Esophagus muscularis mucosa (tissue), 4 donors: Measurements from ENCODE around the gene RABGGTA. TPM values are rescaled to one million over a fixed set of nuclear protein-coding genes. Genes with fewer than 3 reads are reported as not detected.

Experiments used
- DNase-seq: peaks from one replicate; pipeline ENCODE4 v3.0.0-alpha.2; 2017; ENCODE audit errors: extremely low spot score
- H3K27ac ChIP-seq, 4 donors: fragments of 200-600 bp; sonication (generic); replicated peaks in 1 of 4; 1 replicate in 3 of 4; 2 replicates in 1 of 4; pipeline ENCODE4 v1.5.1; 2016 to 2019; ENCODE audit warnings: mild to moderate bottlenecking in 1 of 4
- H3K27me3 ChIP-seq, 4 donors: fragments of 200-600 bp; sonication (generic); one replicate each; pipeline versions ENCODE4 v1.5.1 to v1.6.0; 2016 to 2019
- H3K36me3 ChIP-seq, 4 donors: fragments of 200-600 bp; sonication (generic); one replicate each; pipeline ENCODE4 v1.5.1; 2016 to 2019
- H3K4me1 ChIP-seq, 4 donors: fragments of 200-600 bp; sonication (generic); one replicate each; pipeline ENCODE4 v1.5.1; 2016 to 2019
- H3K4me3 ChIP-seq, 4 donors: fragments of 200-600 bp; sonication (generic); 1 replicate in 2 of 4; 2 replicates in 2 of 4; pipeline ENCODE4 v1.5.1; 2016 to 2019; ENCODE audit warnings: mild to moderate bottlenecking in 4 of 4, moderate library complexity in 1 of 4
- H3K9me3 ChIP-seq, 4 donors: fragments of 200-600 bp; sonication (generic); 1 replicate in 3 of 4; 2 replicates in 1 of 4; pipeline ENCODE4 v1.5.1; 2016 to 2019
- CTCF ChIP-seq, 3 experiments: fragments of 200-600 bp in 2 of 3; fragments of 450-650 bp in 1 of 3; sonication (generic) in 2 of 3; IDR thresholded peaks; one replicate each; pipeline ENCODE4 v1.5.1; 2017 to 2019; ENCODE audit warnings: antibody characterized with exemption in 3 of 3, mild to moderate bottlenecking in 2 of 3, moderate library complexity in 1 of 3
- EP300 ChIP-seq: sonication (generic); formaldehyde crosslinking; IDR thresholded peaks from one replicate; pipeline ENCODE4 v1.6.1; 2017; ENCODE audit warnings: antibody characterized with exemption
- POLR2A ChIP-seq: fragments of 450-650 bp; IDR thresholded peaks from one replicate; pipeline ENCODE4 v1.6.1; 2017; ENCODE audit warnings: antibody characterized with exemption, moderate library complexity, mild to moderate bottlenecking, low read depth
- POLR2AphosphoS5 ChIP-seq, 2 donors: sonication (generic); formaldehyde crosslinking; IDR thresholded peaks; one replicate each; pipeline ENCODE4 v1.6.1; 2017; ENCODE audit warnings: antibody characterized with exemption in 2 of 2
- WGBS: methylation state at CpG from one replicate; pipeline ENCODE4 v1.1.5; 2018; 5-methylcytosine and 5-hydroxymethylcytosine counted together
- intact Hi-C: fragments of 100-400 bp; cut with DNase I; formaldehyde crosslinking; loops from one replicate; pipeline ENCODE4 v1.15.1; 2023
- total RNA-seq, 4 donors: library from RNA; depleted of rRNA; stranded (reverse); fragments of >200 nt; gene quantifications; one replicate each; pipeline versions ENCODE4 v1.1.0 to v1.2.1, GENCODE V29; 2016

The RABGGTA gene
- total RNA-seq, 4 donors from 2014 or later, result 14.6 to 27.8 (median 20.3) TPM

GRCh38 chr14:24232645-24233537 is 38.5 kb downstream of the RABGGTA start, which contains the start of gene GMPR2:
TSS of gene GMPR2 (plus strand) at chr14:24232929. CDS start at chr14:24233254, 325 bp downstream.
- 10% methylated on average over 18 of the region's 38 CpGs for WGBS

GRCh38 chr14:24232121-24232644 is 39.2 kb downstream of the RABGGTA start, which contains the start of gene NEDD8:
TSS of gene NEDD8 (minus strand) at chr14:24232367. CDS start at chr14:24232267, 100 bp downstream.
- Histone ChIP-seq H3K4me1 (peaks cover 30 to 45% (median 38%) of the 10 kb centered on the region in 4 donors), H3K27ac (peak within 1 kb of the TSS; percentile 86 to 94 (median 92)), H3K4me3 (peak within 1 kb of the TSS; percentile 89 to 97 (median 92)), H3K27me3 (no peaks in the 10 kb centered on the region), H3K36me3 (peaks cover 16 to 46% (median 29%) of the 10 kb centered on the region in 4 donors), H3K9me3 (no peaks in the 10 kb centered on the region)
- 0% methylated on average over 19 of the region's 30 CpGs for WGBS
- intact Hi-C loops, result no loop called here
- DNase-seq, result peak; percentile 99
- peak; percentile 49 to 91 for TF ChIP-seq POLR2AphosphoS5 (IDR thresholded peaks at IDR 0.05)
- TF ChIP-seq CTCF (IDR thresholded peaks at IDR 0.05), result no peak
- TF ChIP-seq POLR2A, result peak; percentile 68
- TF ChIP-seq EP300, result no peak

More at GRCh38 chr14:24232645-24233537, 38.5 kb downstream of the RABGGTA start, which contains the start of gene GMPR2:
- peaks cover 22 to 46% (median 32%) of the 10 kb centered on the region in 4 donors for H3K36me3 ChIP-seq
- H3K4me1 ChIP-seq, result peaks cover 30 to 52% (median 41%) of the 10 kb centered on the region in 4 donors
- H3K27ac ChIP-seq, result peak within 1 kb of the TSS; percentile 86 to 94 (median 92)
- H3K4me3 ChIP-seq, result peak within 1 kb of the TSS; percentile 89 to 97 (median 92)
- no peaks in the 10 kb centered on the region for H3K9me3 ChIP-seq
- no peaks in the 10 kb centered on the region for H3K27me3 ChIP-seq
- intact Hi-C loops, result no loop called here
- TF ChIP-seq EP300, result no peak
- TF ChIP-seq POLR2A, result no peak
- peak; percentile 34 to 51 for TF ChIP-seq POLR2AphosphoS5 (IDR thresholded peaks at IDR 0.05)
- no peak for TF ChIP-seq CTCF (IDR thresholded peaks at IDR 0.05)
- DNase-seq, result no peak

- intact Hi-C loops, result no loop called here
- DNase-seq, result no peak
- H3K27me3 ChIP-seq, result no peaks in the 10 kb centered on the region
- H3K9me3 ChIP-seq, result no peaks in the 10 kb centered on the region
- H3K4me3 ChIP-seq, result peak overlapping the region; percentile 89 to 97 (median 92)
- peaks cover 30 to 49% (median 37%) of the 10 kb centered on the region in 4 donors for H3K4me1 ChIP-seq
- 13% methylated on average over 20 of the region's 23 CpGs for WGBS
- H3K27ac ChIP-seq, result peak overlapping the region; percentile 86 to 94 (median 92)
- peaks cover 10 to 40% (median 24%) of the 10 kb centered on the region in 4 donors for H3K36me3 ChIP-seq
- TF ChIP-seq POLR2AphosphoS5 (IDR thresholded peaks at IDR 0.05) (no peak), EP300 (no peak), CTCF (IDR thresholded peaks at IDR 0.05) (no peak), POLR2A (no peak)
These were observed 39.9 kb downstream of the RABGGTA start for GRCh38 chr14:24231263-24232120.

GRCh38 chr14:24228902-24229301 is 42.5 kb downstream of the RABGGTA start:
- TF ChIP-seq POLR2AphosphoS5 (IDR thresholded peaks at IDR 0.05), result no peak
- TF ChIP-seq CTCF (IDR thresholded peaks at IDR 0.05), result no peak
- no peak for TF ChIP-seq EP300
- TF ChIP-seq POLR2A, result no peak
- Histone ChIP-seq H3K36me3 (peaks cover 0 to 19% (median 13%) of the 10 kb centered on the region in 4 donors), H3K27ac (no peak overlapping the region), H3K9me3 (no peaks in the 10 kb centered on the region), H3K4me1 (peaks cover 24 to 42% (median 32%) of the 10 kb centered on the region in 4 donors), H3K27me3 (no peaks in the 10 kb centered on the region), H3K4me3 (no peak overlapping the region)
- intact Hi-C loops, result no loop called here
- DNase-seq, result no peak
- 96% methylated on average over 1 of the region's 1 CpG for WGBS
